ENCODE data around the gene GAP43.

- TF ChIP-seq, protein P1, sequence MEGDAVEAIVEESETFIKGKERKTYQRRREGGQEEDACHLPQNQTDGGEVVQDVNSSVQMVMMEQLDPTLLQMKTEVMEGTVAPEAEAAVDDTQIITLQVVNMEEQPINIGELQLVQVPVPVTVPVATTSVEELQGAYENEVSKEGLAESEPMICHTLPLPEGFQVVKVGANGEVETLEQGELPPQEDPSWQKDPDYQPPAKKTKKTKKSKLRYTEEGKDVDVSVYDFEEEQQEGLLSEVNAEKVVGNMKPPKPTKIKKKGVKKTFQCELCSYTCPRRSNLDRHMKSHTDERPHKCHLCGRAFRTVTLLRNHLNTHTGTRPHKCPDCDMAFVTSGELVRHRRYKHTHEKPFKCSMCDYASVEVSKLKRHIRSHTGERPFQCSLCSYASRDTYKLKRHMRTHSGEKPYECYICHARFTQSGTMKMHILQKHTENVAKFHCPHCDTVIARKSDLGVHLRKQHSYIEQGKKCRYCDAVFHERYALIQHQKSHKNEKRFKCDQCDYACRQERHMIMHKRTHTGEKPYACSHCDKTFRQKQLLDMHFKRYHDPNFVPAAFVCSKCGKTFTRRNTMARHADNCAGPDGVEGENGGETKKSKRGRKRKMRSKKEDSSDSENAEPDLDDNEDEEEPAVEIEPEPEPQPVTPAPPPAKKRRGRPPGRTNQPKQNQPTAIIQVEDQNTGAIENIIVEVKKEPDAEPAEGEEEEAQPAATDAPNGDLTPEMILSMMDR (conservative IDR thresholded peaks at IDR 0.05; ENCODE audit: low read depth, low read length): no peak
- no peak for TF ChIP-seq EZH2 (IDR thresholded peaks at IDR 0.05; ENCODE audit: borderline replicate concordance, low read depth, low read length, poor library complexity, severe bottlenecking)
These were observed 85.2 kb downstream of the GAP43 start for GRCh38 chr3:115708540-115708939.

Data from A673 (cell line).